ENCODE measurements around the gene TMX4.

TMX4 gene

DNA sequence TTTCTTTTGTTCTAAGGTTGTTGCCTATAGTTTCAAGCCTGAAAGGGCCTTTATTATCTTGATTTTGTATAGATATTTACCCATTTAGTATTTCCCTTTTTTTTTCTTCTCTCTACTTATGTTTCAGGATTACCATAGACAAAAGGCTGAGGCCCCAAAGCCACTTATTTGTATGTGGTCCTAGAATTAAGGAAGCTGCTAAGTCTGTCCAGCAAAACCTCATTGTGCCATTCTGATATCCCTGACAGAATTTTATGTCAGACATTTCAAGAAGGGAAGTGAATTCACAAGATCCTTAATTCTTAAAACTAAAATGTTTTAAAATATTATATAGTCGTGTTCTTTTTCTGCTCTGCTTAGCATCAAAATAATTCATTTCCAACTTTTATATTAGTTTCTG is 86.2 kb downstream of the TMX4 start:
- H3K36me3 ChIP-seq (ENCODE audit: control insufficient read depth, insufficient read depth, low read length): no peaks in the 10 kb centered on the region
- H3K4me3 ChIP-seq (ENCODE audit: low read depth, low read length): no peak overlapping the region
- H3K9ac ChIP-seq (ENCODE audit: low read depth, low read length): no peak overlapping the region
- H3K27me3 ChIP-seq (ENCODE audit: control insufficient read depth, insufficient read depth, low read length): no peaks in the 10 kb centered on the region
- H3K9me3 ChIP-seq (ENCODE audit: control insufficient read depth, insufficient read depth, low read length): no peaks in the 10 kb centered on the region
- H3K27ac ChIP-seq (ENCODE audit: low read depth, low read length): no peak overlapping the region
- no peaks in the 10 kb centered on the region for H3K4me1 ChIP-seq (ENCODE audit: control insufficient read depth, insufficient read depth, low read length)

DNA sequence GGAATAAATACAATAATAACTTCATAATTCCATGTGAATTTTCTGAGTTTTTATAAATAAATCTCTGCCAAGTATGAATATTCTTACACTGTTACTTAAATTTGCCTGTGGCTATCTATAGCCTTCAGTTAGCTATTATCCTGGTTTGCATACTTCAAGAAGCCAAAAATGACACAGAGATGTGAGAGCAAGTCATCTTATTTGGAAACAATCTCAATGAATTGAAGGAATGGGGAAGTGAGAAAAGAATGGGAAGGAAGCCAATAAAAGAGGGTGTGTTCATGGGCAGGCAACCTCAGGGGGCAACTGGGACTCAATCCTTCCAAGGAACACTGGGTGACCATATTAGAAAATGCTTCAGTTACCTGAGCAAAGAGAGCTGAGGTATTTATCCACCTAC is 89.2 kb downstream of the TMX4 start:
- no peak overlapping the region for H3K9ac ChIP-seq (ENCODE audit: low read depth, low read length)
- H3K9me3 ChIP-seq (ENCODE audit: control insufficient read depth, insufficient read depth, low read length): no peaks in the 10 kb centered on the region

More for the DNA sequence above, 89.2 kb downstream of the TMX4 start:
- Histone ChIP-seq H3K27me3 (ENCODE audit: control insufficient read depth, insufficient read depth, low read length) (no peaks in the 10 kb centered on the region), H3K4me3 (ENCODE audit: low read depth, low read length) (no peak overlapping the region), H3K27ac (ENCODE audit: low read depth, low read length) (no peak overlapping the region), H3K4me1 (ENCODE audit: control insufficient read depth, insufficient read depth, low read length) (no peaks in the 10 kb centered on the region), H3K36me3 (ENCODE audit: control insufficient read depth, insufficient read depth, low read length) (no peaks in the 10 kb centered on the region)
